GM12878 (cell line): Measurements from ENCODE around the gene PDE10A. TPM values are rescaled to one million over a fixed set of nuclear protein-coding genes. Genes with fewer than 3 reads are reported as not detected.

Source experiments
- CTCF ChIP-seq, 3 experiments: IDR thresholded peaks in 2 of 3; conservative IDR thresholded peaks in 1 of 3; 2 replicates each; pipeline ENCODE4 v1.5.1; 2011; ENCODE audit warnings: low read depth in 3 of 3, low read length in 3 of 3, mild to moderate bottlenecking in 3 of 3, control low read depth in 2 of 3, moderate library complexity in 2 of 3, inconsistent platforms in 1 of 3, mixed read lengths in 1 of 3; ENCODE audit not compliant: control insufficient read depth in 2 of 3, insufficient read depth in 1 of 3; ENCODE audit errors: extremely low read depth in 1 of 3
- E4F1 ChIP-seq: fragments of 450-650 bp; IDR thresholded peaks from 2 replicates; pipeline ENCODE4 v1.6.1; 2018; ENCODE audit warnings: borderline replicate concordance, mild to moderate bottlenecking; ENCODE audit not compliant: partially characterized antibody
- KAT2A ChIP-seq: conservative IDR thresholded peaks from 2 replicates; pipeline ENCODE4 v1.6.1; 2011; ENCODE audit warnings: low read depth, low read length; ENCODE audit not compliant: control insufficient read depth
- NBN ChIP-seq: fragments of 450-650 bp; IDR thresholded peaks from 2 replicates; pipeline ENCODE4 v1.6.1; 2016
- NR2C1 ChIP-seq: fragments of 450-650 bp; IDR thresholded peaks from 2 replicates; pipeline ENCODE4 v1.6.1; 2017; ENCODE audit warnings: antibody characterized with exemption, mild to moderate bottlenecking, moderate library complexity
- ZBTB11 ChIP-seq: fragments of 450-650 bp; formaldehyde crosslinking; IDR thresholded peaks from 2 replicates; pipeline ENCODE4 v1.5.0; 2022; ENCODE audit warnings: mild to moderate bottlenecking, missing genetic modification characterization
- ZBTB40 ChIP-seq: fragments of 450-650 bp; IDR thresholded peaks from 2 replicates; pipeline ENCODE4 v1.6.1; 2016; ENCODE audit warnings: mild to moderate bottlenecking, moderate library complexity, borderline replicate concordance
- ZNF384 ChIP-seq: IDR thresholded peaks from 2 replicates; pipeline ENCODE4 v1.6.1; 2012; ENCODE audit warnings: low read depth, mild to moderate bottlenecking, low read length, improper control_type of control experiment, borderline replicate concordance
- polyA plus RNA-seq, 11 experiments: library from polyadenylated mRNA; depleted of rRNA in 4 of 11; unstranded in 6 of 11; stranded (reverse) in 5 of 11; fragments of >200 nt; fragmentation: Nextera tagmentation in 4 of 11; fragmentation: Illumina TruSeq in 1 of 11; extraction: Ambion mirVana in 4 of 11; extraction: Trizol in 1 of 11; gene quantifications; 1 replicate in 1 of 11; 2 replicates in 10 of 11; pipeline versions ENCODE4 v1.2.1 to v1.2.3, GENCODE V29; 2011 to 2016; ENCODE audit warnings: inconsistent platforms in 2 of 11, missing spikeins in 2 of 11, low read depth in 1 of 11
- total RNA-seq, 4 experiments: library from RNA; depleted of rRNA in 3 of 4; stranded (reverse); fragments of >200 nt in 3 of 4; fragmentation: Illumina TruSeq in 1 of 4; extraction: Trizol in 1 of 4; gene quantifications; 2 replicates each; pipeline versions ENCODE4 v1.2.1 to v1.2.3, GENCODE V29; 2013 to 2021

PDE10A gene
- total and polyA plus RNA-seq, 10 of the 15 experiments (the other 5 are each of a cell fraction or from before 2014, with no cell fraction given) = under 0.01 to 1.3 (median 0.03) TPM; not detected in 2

- TF ChIP-seq NBN (no peak), NR2C1 (no peak), ZBTB40 (no peak), ZBTB11 (no peak), KAT2A (no peak), E4F1 (no peak), CTCF (IDR thresholded peaks at IDR 0.05 in 2 of 3, conservative IDR thresholded peaks at IDR 0.05 in 1 of 3; ENCODE audit: control insufficient read depth in 2 of 3, extremely low read depth in 1 of 3, insufficient read depth in 1 of 3, low read depth in 3 of 3, low read length in 3 of 3) (no peak), ZNF384 (no peak)
These were observed 7.8 kb downstream of the PDE10A start (continued) for GRCh38 chr6:165655191-165655590.
